ENCODE results near the gene HS3ST2. TPM values are rescaled to one million over a fixed set of nuclear protein-coding genes. Genes with fewer than 3 reads are reported as not detected.

The HS3ST2 gene
- total RNA-seq, 5 donors from 2014 or later (not counting 1 experiment from before 2014, with no cell fraction given) = not detected

- Mint-ChIP-seq H3K27ac (no peak overlapping the region), H3K9me3 (no peaks in the 10 kb centered on the region), H3K4me3 (no peak overlapping the region), H3K4me1 (no peaks in the 10 kb centered on the region), H3K27me3 (peaks cover 21 to 36% of the 10 kb centered on the region in 2 donors), H3K36me3 (no peaks in the 10 kb centered on the region)
- no peaks in the 10 kb centered on the region for H3K36me3 ChIP-seq (ENCODE audit: control insufficient read depth in 2 of 2, extremely low read depth in 1 of 2, insufficient read depth in 1 of 2, low read length in 1 of 2)
- no peak overlapping the region for H3K27ac ChIP-seq (ENCODE audit: low read length)
- H3K4me3 ChIP-seq (ENCODE audit: control insufficient read depth in 1 of 2, extremely low read depth in 1 of 2, low read length in 1 of 2) = no peak overlapping the region
- H3K27me3 ChIP-seq (replicated peaks in 1 of 2; ENCODE audit: control insufficient read depth in 2 of 2, extremely low read depth in 1 of 2, insufficient read depth in 2 of 2, low read length in 1 of 2) = peaks cover 0 to 19% of the 10 kb centered on the region in 2 experiments
- H3K4me1 ChIP-seq (ENCODE audit: control insufficient read depth in 1 of 2, extremely low read depth in 1 of 2, insufficient read depth in 2 of 2, low read length in 2 of 2) = no peaks in the 10 kb centered on the region
- DNase-seq (no peak), ATAC-seq (replicated peaks in 1 of 4) (no peak)
- no peaks in the 10 kb centered on the region for H3K9me3 ChIP-seq
- POLR2A ChIA-PET = no interaction called here
- CTCF ChIA-PET = no interaction called here
- WGBS (ENCODE audit: insufficient coverage) = 69% methylated on average over 2 of the region's 5 CpGs
Observed at GRCh38 chr16:22928882-22929435, 115.0 kb downstream of the HS3ST2 start.

- H3K9me3 ChIP-seq = no peaks in the 10 kb centered on the region
- no peak overlapping the region for H3K4me3 ChIP-seq (ENCODE audit: control insufficient read depth in 1 of 2, extremely low read depth in 1 of 2, low read length in 1 of 2)
- no peak overlapping the region for H3K27ac ChIP-seq (ENCODE audit: low read length)
- H3K27ac Mint-ChIP-seq = no peak overlapping the region
- peaks cover 0 to 19% of the 10 kb centered on the region in 2 experiments for H3K27me3 ChIP-seq (replicated peaks in 1 of 2; ENCODE audit: control insufficient read depth in 2 of 2, extremely low read depth in 1 of 2, insufficient read depth in 2 of 2, low read length in 1 of 2)
- ATAC-seq (replicated peaks in 1 of 4) (no peak), DNase-seq (no peak)
- ChIA-PET CTCF (no interaction called here), POLR2A (no interaction called here)
- H3K4me3 Mint-ChIP-seq = no peak overlapping the region
- whole genome bisulfite sequencing (ENCODE audit: insufficient coverage) = 100% methylated on average over 1 of the region's 3 CpGs
- no peaks in the 10 kb centered on the region for H3K4me1 Mint-ChIP-seq
- no peaks in the 10 kb centered on the region for H3K9me3 Mint-ChIP-seq
- no peaks in the 10 kb centered on the region for H3K36me3 ChIP-seq (ENCODE audit: control insufficient read depth in 2 of 2, extremely low read depth in 1 of 2, insufficient read depth in 1 of 2, low read length in 1 of 2)
- peaks cover 18 to 33% of the 10 kb centered on the region in 2 donors for H3K27me3 Mint-ChIP-seq
- no peaks in the 10 kb centered on the region for H3K4me1 ChIP-seq (ENCODE audit: control insufficient read depth in 1 of 2, extremely low read depth in 1 of 2, insufficient read depth in 2 of 2, low read length in 2 of 2)
- H3K36me3 Mint-ChIP-seq = no peaks in the 10 kb centered on the region
Observed at GRCh38 chr16:22929461-22929860, 115.5 kb downstream of the HS3ST2 start.

- POLR2A ChIA-PET = no interaction called here
- no peak overlapping the region for H3K4me3 Mint-ChIP-seq
- peaks cover 13 to 26% of the 10 kb centered on the region in 2 donors for H3K27me3 Mint-ChIP-seq
- no peak overlapping the region for H3K27ac Mint-ChIP-seq
- no peak overlapping the region for H3K4me3 ChIP-seq (ENCODE audit: control insufficient read depth in 1 of 2, extremely low read depth in 1 of 2, low read length in 1 of 2)
- no peaks in the 10 kb centered on the region for H3K4me1 ChIP-seq (ENCODE audit: control insufficient read depth in 1 of 2, extremely low read depth in 1 of 2, insufficient read depth in 2 of 2, low read length in 2 of 2)
- H3K9me3 ChIP-seq = no peaks in the 10 kb centered on the region
- H3K36me3 Mint-ChIP-seq = no peaks in the 10 kb centered on the region
- H3K9me3 Mint-ChIP-seq = no peaks in the 10 kb centered on the region
- no peak for ATAC-seq (replicated peaks in 1 of 4)
- H3K27me3 ChIP-seq (replicated peaks in 1 of 2; ENCODE audit: control insufficient read depth in 2 of 2, extremely low read depth in 1 of 2, insufficient read depth in 2 of 2, low read length in 1 of 2) = peaks cover 0 to 11% of the 10 kb centered on the region in 2 experiments
- no peak overlapping the region for H3K27ac ChIP-seq (ENCODE audit: low read length)
- no peak for DNase-seq
- H3K4me1 Mint-ChIP-seq = no peaks in the 10 kb centered on the region
- 62% methylated on average over 6 of the region's 8 CpGs for WGBS (ENCODE audit: insufficient coverage)
- no peaks in the 10 kb centered on the region for H3K36me3 ChIP-seq (ENCODE audit: control insufficient read depth in 2 of 2, extremely low read depth in 1 of 2, insufficient read depth in 1 of 2, low read length in 1 of 2)
- CTCF ChIA-PET = no interaction called here
Observed at GRCh38 chr16:22932032-22932771, 118.2 kb downstream of the HS3ST2 start.

GRCh38 chr16:22933173-22933572 is 119.2 kb downstream of the HS3ST2 start:
- no peaks in the 10 kb centered on the region for H3K36me3 Mint-ChIP-seq
- H3K9me3 Mint-ChIP-seq = no peaks in the 10 kb centered on the region
- DNase-seq = no peak
- no peak for ATAC-seq (replicated peaks in 1 of 4)
- Histone ChIP-seq H3K27ac (ENCODE audit: low read length) (no peak overlapping the region), H3K9me3 (no peaks in the 10 kb centered on the region), H3K27me3 (replicated peaks in 1 of 2; ENCODE audit: control insufficient read depth in 2 of 2, extremely low read depth in 1 of 2, insufficient read depth in 2 of 2, low read length in 1 of 2) (peaks cover 0 to 11% of the 10 kb centered on the region in 2 experiments), H3K4me1 (ENCODE audit: control insufficient read depth in 1 of 2, extremely low read depth in 1 of 2, insufficient read depth in 2 of 2, low read length in 2 of 2) (no peaks in the 10 kb centered on the region), H3K36me3 (ENCODE audit: control insufficient read depth in 2 of 2, extremely low read depth in 1 of 2, insufficient read depth in 1 of 2, low read length in 1 of 2) (no peaks in the 10 kb centered on the region), H3K4me3 (ENCODE audit: control insufficient read depth in 1 of 2, extremely low read depth in 1 of 2, low read length in 1 of 2) (no peak overlapping the region)
- H3K4me1 Mint-ChIP-seq = no peaks in the 10 kb centered on the region
- WGBS (ENCODE audit: insufficient coverage) = 5% methylated on average over 2 of the region's 2 CpGs
- H3K4me3 Mint-ChIP-seq = no peak overlapping the region
- CTCF ChIA-PET = no interaction called here
- POLR2A ChIA-PET = no interaction called here
- H3K27me3 Mint-ChIP-seq = peaks cover 13 to 24% of the 10 kb centered on the region in 2 donors
- no peak overlapping the region for H3K27ac Mint-ChIP-seq

- no peak overlapping the region for H3K4me3 ChIP-seq (ENCODE audit: control insufficient read depth in 1 of 2, extremely low read depth in 1 of 2, low read length in 1 of 2)
- no peak overlapping the region for H3K27ac ChIP-seq (ENCODE audit: low read length)
- no peaks in the 10 kb centered on the region for H3K9me3 ChIP-seq
- Mint-ChIP-seq H3K9me3 (no peaks in the 10 kb centered on the region), H3K27ac (no peak overlapping the region), H3K4me1 (no peaks in the 10 kb centered on the region), H3K4me3 (no peak overlapping the region), H3K36me3 (no peaks in the 10 kb centered on the region), H3K27me3 (peaks cover 17 to 26% of the 10 kb centered on the region in 2 donors)
- H3K4me1 ChIP-seq (ENCODE audit: control insufficient read depth in 1 of 2, extremely low read depth in 1 of 2, insufficient read depth in 2 of 2, low read length in 2 of 2) = no peaks in the 10 kb centered on the region
- H3K36me3 ChIP-seq (ENCODE audit: control insufficient read depth in 2 of 2, extremely low read depth in 1 of 2, insufficient read depth in 1 of 2, low read length in 1 of 2) = no peaks in the 10 kb centered on the region
- ChIA-PET POLR2A (no interaction called here), CTCF (no interaction called here)
- DNase-seq = no peak
- 74% methylated on average over 2 of the region's 2 CpGs for WGBS (ENCODE audit: insufficient coverage)
- ATAC-seq (replicated peaks in 1 of 4) = no peak
- peaks cover 0 to 11% of the 10 kb centered on the region in 2 experiments for H3K27me3 ChIP-seq (replicated peaks in 1 of 2; ENCODE audit: control insufficient read depth in 2 of 2, extremely low read depth in 1 of 2, insufficient read depth in 2 of 2, low read length in 1 of 2)
Observed at GRCh38 chr16:22934786-22935185, 120.8 kb downstream of the HS3ST2 start.

- Histone ChIP-seq H3K36me3 (ENCODE audit: control insufficient read depth in 2 of 2, extremely low read depth in 1 of 2, insufficient read depth in 1 of 2, low read length in 1 of 2) (no peaks in the 10 kb centered on the region), H3K4me3 (ENCODE audit: control insufficient read depth in 1 of 2, extremely low read depth in 1 of 2, low read length in 1 of 2) (no peak overlapping the region), H3K27me3 (replicated peaks in 1 of 2; ENCODE audit: control insufficient read depth in 2 of 2, extremely low read depth in 1 of 2, insufficient read depth in 2 of 2, low read length in 1 of 2) (peaks cover 0 to 10% of the 10 kb centered on the region in 2 experiments), H3K4me1 (ENCODE audit: control insufficient read depth in 1 of 2, extremely low read depth in 1 of 2, insufficient read depth in 2 of 2, low read length in 2 of 2) (no peaks in the 10 kb centered on the region), H3K9me3 (no peaks in the 10 kb centered on the region), H3K27ac (ENCODE audit: low read length) (no peak overlapping the region)
- Mint-ChIP-seq H3K36me3 (no peaks in the 10 kb centered on the region), H3K4me3 (no peak overlapping the region), H3K27me3 (peaks cover 14 to 23% of the 10 kb centered on the region in 2 donors), H3K9me3 (no peaks in the 10 kb centered on the region), H3K4me1 (no peaks in the 10 kb centered on the region), H3K27ac (no peak overlapping the region)
- no peak for DNase-seq
- ChIA-PET CTCF (no interaction called here), POLR2A (no interaction called here)
- no peak for ATAC-seq (replicated peaks in 1 of 4)
- WGBS (ENCODE audit: insufficient coverage) = 88% methylated on average over 2 of the region's 6 CpGs
Observed at GRCh38 chr16:22937169-22937568, 123.2 kb downstream of the HS3ST2 start.

Measured in T-cell (primary cell).